GM19438 (cell line): ENCODE measurements around the gene INHBB.
"Not testable (repeated sequence)": the region's sequence is repeated elsewhere in the genome, so short reads cannot be mapped to it uniquely, and the experiment has no call there.

Source experiments
- ATAC-seq: cut with Tn5 transposase; IDR thresholded peaks from one replicate; pipeline ENCODE4 v1.9.1; 2021; ENCODE audit warnings: low read depth; ENCODE audit not compliant: unreplicated experiment

INHBB gene

DNA sequence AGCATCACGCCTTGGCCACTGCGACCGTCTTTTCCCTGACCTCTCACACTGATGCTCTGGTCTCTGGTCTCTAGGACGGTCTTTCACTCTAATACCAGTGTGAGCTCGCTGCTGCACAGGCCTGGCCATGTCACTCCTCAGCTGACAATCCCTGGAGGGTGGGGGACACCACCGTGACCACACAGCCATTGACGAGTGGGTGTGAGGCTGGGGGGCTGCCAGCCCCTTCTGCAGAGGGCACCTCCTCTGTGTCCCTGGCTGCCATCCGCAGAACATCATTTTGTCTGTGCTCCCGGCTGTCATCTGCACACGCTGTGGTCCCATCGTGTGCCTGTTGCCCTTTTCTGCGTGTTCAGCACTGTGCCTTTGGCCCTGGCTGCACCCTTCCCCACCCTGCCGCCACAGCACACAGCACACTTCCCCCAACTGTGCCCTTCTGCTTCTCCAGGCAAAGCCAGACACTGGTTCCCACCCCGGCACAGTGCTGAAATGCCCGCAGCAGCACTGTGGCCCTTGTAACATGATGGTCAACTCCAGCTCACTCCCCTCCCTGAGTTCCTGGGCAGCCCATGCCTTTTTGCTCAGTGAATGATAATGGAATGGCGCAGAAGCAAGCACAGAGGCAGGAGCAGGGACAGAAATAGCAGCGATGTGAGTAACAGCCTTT lies 30.4 kb upstream of the INHBB start:
- no peak for ATAC-seq

- no peak for ATAC-seq
Measured at GRCh38 chr2:120316071-120316470, 29.9 kb upstream of the INHBB start.

DNA sequence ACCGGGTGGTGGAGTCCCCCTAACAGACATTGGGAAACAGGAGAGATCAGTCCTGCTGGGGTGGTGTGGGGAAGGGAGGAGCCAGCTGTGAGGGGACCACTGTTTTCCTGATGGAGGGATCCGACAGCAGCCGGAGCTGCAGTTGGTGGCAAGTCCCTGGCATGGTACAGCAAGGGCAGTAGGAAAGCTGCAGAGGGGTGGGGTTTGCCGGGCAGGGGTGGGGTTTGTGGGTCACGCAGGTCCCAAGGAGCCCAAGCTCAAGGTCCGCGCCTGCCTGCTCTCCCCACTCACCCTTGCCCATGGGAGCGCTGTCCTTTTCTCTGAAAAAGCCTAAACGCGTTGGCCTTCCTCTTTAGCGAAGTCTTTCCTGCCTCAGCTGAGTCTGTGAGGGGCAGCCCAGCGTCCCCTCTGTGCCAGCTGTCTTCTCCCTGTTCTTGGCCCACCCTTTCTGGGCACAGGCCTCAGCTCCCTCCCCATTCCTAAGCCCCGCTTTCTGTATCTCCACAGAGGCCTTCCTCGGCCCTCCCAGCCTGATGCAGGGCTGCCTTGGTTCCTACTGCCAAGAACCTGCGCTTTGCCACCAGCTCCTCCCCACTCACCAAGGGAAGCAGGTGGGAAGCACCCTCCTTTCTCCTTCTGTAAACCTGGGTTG lies 29.3 kb upstream of the INHBB start:
- ATAC-seq: no peak

GRCh38 chr2:120317180-120317533 lies 28.8 kb upstream of the INHBB start:
- no peak for ATAC-seq

GRCh38 chr2:120317916-120318315 lies 28.0 kb upstream of the INHBB start:
- no peak for ATAC-seq

DNA sequence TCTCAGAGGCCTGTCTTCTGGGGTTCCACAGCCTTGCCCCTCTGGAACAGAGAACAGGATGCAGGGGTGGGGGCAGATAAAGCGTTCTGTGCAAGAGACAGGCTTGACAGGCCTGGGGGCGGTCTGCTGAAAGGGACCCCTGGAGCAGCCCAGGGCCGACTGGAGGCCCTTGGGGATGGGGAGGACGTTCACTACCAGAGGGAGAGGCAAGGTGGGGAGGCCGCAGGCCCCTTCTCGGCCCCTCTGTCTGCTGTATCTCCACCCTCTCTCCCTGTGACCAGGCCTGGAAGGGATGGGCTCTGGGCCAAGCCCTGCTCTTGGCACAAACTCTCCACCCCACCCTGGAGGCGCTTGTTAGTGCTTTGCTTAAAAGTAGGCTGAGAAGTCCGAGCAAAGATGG lies 27.3 kb upstream of the INHBB start:
- no peak for ATAC-seq

DNA sequence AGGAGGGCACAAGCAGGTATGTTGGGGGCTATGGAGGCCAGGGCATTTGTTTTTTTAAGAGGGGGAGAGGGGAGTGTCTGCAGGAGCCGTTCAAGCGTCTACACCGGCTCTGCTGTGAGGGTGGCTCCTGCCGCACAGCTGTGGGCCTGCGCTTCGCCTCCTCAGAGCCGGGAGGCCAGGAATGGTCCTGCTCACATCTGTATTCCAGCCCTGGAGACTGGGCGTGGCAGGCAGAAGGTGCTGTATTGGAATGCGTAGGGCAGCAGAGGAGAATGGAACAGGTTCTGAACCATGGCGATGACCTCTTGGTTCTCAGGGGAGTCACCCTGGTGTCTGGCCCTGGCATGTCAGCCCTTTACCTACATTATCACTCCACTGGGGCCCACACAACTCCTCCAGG lies 26.8 kb upstream of the INHBB start:
- ATAC-seq: no peak

GRCh38 chr2:120319686-120320317 lies 26.1 kb upstream of the INHBB start:
- ATAC-seq: no peak

- ATAC-seq: no peak
Measured at GRCh38 chr2:120320318-120320851, 25.6 kb upstream of the INHBB start.

GRCh38 chr2:120320887-120321556 lies 24.9 kb upstream of the INHBB start:
- not testable (repeated sequence) for ATAC-seq

DNA sequence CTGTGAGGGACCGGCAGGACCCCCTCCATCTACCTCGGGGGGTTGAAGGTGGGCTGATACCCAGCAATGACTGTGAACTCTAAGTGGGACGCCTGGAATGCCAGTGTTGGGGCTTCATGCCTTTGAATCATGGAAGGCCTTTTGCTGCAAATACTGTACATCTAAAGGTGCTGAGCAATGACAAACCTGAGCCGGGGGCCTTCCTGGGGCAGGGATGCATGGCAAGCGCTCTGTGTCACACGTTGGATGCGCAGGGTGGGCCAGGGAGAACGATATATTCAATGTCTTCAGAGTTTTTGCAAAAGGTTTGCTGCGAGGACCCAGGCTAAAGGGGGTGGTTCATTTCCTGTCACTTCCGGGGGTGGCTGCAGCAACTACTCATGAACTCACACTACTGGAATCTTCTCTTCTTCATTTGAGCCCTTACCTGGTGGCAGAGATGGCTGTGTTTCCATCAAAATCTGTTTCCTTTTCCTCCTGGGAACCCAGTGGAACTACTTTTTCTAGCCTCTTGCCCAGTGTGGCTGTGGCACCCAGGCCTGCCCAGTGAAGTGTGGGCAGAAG lies 24.1 kb upstream of the INHBB start:
- ATAC-seq: no peak

- ATAC-seq: no peak
Measured at GRCh38 chr2:120322329-120322728, 23.6 kb upstream of the INHBB start.

DNA sequence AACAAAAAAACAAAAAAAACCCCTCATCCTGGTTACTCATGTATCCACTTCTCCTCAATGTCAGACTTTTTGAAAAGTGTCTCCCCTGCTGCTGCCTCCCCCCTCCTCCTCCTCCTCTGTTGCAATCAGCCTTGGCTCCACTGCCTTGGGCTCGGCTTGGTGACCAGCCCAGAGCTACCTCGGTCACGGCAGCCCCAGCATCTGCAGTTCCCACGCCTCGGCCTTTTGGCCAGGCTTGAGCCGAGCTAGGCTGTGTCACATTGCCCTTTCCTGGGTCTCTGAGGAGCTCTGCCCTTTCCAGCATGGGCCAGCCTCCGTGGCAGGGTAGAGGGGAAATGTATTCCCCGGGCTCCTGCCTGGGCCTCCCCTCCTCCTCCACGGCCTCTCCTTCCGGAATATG lies 22.7 kb upstream of the INHBB start:
- ATAC-seq: no peak

DNA sequence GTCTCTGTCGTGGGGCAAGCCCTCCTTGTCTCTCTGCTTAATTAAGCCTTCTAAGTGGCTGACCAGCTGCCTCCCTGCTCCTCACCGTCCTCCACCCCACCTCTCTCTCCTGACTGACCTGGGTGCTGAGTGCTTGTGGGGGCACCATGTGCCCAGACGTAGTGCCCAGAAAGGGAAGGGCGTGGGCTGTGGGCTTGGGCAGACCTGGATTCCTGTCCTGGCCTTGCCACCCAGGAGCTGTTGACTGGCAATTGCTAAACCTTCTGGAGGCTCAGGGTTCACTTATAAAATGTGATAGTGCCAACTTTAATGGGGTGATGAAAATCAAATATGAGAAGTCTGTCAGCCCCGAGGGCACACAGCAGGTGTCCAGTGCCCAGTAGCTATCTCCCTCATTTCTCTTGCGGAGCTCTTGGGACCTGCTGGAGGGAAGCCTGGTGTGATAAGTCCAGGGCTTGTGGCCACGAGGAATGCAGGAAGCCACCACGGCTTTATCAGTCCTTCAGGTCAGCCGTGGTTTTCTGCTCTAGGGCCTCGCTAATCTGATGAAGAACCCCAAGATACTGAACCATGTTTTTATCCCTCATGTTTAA lies 22.0 kb upstream of the INHBB start:
- no peak for ATAC-seq

DNA sequence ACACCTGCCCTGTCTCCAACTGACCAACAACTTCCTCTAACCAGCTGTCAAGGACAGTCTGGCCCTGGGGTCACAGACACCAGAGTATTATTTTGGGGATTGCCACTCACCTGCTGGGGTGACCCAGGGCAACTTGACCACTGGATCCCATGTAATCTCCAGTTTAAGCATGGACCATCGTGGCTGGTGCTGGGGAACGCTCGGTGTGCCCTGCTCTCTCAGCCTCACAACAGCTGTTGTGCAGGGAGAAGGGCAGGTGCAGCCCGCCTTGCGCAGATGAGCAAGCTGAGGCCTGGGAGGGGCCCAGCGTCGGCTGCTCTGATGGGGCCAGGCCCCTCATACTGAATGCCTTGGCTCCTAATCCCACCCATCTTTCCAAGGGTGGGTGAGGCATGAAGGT lies 21.0 kb upstream of the INHBB start:
- no peak for ATAC-seq

DNA sequence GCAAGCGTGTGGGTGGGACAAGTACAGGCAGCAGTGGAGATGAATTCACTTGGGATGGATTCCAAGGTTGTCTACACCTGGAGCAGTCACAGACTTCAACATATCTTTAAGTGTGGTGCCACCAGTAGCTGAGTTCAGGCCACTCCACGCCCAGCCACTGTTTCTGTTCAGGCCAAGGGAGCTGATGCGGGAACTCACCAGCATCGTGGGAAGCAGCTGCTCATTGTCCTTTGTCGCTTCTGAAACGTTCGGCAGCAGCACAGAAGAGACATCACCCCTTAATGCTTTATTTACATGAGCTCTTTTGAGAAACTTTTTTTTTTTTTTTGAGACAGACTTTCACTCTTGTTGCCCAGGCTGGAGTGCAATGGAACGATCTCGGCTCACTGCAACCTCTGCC lies 19.9 kb upstream of the INHBB start:
- no peak for ATAC-seq

- peak; percentile 54 for ATAC-seq
Measured at GRCh38 chr2:120330946-120331822, 14.8 kb upstream of the INHBB start.

DNA sequence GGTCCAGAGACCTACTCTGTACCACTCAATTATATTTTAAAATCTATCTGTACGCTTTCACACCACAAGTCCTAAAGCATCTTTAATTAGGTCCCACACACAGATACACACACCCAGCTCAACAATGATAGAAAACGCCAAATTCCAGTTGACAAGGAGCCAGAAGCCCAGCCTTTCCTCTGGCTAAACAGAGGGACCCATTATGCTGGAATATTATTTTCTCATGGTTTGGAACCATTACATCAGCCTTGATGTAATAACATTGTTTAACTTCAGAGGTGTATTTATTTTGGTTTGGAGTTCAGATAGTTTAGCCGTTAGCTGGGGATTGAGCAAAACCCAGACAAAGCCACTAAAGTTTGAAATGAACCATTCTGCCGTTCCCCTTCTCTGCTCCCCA lies 14.0 kb upstream of the INHBB start:
- ATAC-seq: no peak

GRCh38 chr2:120332384-120332783 lies 13.6 kb upstream of the INHBB start:
- ATAC-seq: no peak

GRCh38 chr2:120334068-120334467 lies 11.9 kb upstream of the INHBB start:
- no peak for ATAC-seq
